CD1c-positive myeloid dendritic cell (primary cell): ENCODE data around the gene SLC39A1.
"Not testable (repeated sequence)": the region's sequence is repeated elsewhere in the genome, so short reads cannot be mapped to it uniquely, and the experiment has no call there.

Experiments
- DNase-seq: peaks from one replicate; pipeline ENCODE4 v3.0.0-alpha.2; 2016; ENCODE audit errors: extremely low spot score

SLC39A1 gene

GRCh38 chr1:153963030-153963849, at the start of gene SLC39A1:
TSS of gene SLC39A1 (minus strand) at chr1:153963537. CDS start at chr1:153962715, 822 bp downstream.
- DNase-seq: peak; percentile 96

GRCh38 chr1:154012543-154012942, 49.2 kb upstream of the SLC39A1 start:
- not testable (repeated sequence) for DNase-seq

- no peak for DNase-seq
Observed at GRCh38 chr1:154012129-154012528, 48.8 kb upstream of the SLC39A1 start.

- no peak for DNase-seq
Observed at GRCh38 chr1:154006136-154006535, 42.8 kb upstream of the SLC39A1 start.

- DNase-seq: no peak
Observed at GRCh38 chr1:154000420-154000819, 37.1 kb upstream of the SLC39A1 start.

- not testable (repeated sequence) for DNase-seq
Observed at GRCh38 chr1:153996882-153997281, 33.5 kb upstream of the SLC39A1 start.

- DNase-seq: no peak
Observed at GRCh38 chr1:153995640-153996039, 32.3 kb upstream of the SLC39A1 start.

GRCh38 chr1:153995202-153995601, 31.9 kb upstream of the SLC39A1 start:
- no peak for DNase-seq

GRCh38 chr1:153991806-153992205, 28.5 kb upstream of the SLC39A1 start:
- DNase-seq: no peak

- no peak for DNase-seq
Observed at GRCh38 chr1:153991151-153991630, 27.9 kb upstream of the SLC39A1 start.

GRCh38 chr1:153990468-153991150, 27.3 kb upstream of the SLC39A1 start, which contains the start of gene RPS27:
TSS of gene RPS27 (plus strand) at chr1:153990762. CDS start at chr1:153990797, 35 bp downstream.
- DNase-seq: peak; percentile 97

GRCh38 chr1:153987621-153988020, 24.3 kb upstream of the SLC39A1 start:
- DNase-seq: no peak

GRCh38 chr1:153985941-153986761, 22.8 kb upstream of the SLC39A1 start, which contains the start of gene RAB13:
TSS of gene RAB13 (minus strand) at chr1:153986339. CDS start at chr1:153986236, 103 bp downstream.
- DNase-seq: peak; percentile 72

- peak; percentile 51 for DNase-seq
Observed at GRCh38 chr1:153985341-153985912, 22.1 kb upstream of the SLC39A1 start.

GRCh38 chr1:153984123-153984894, 21.0 kb upstream of the SLC39A1 start:
- DNase-seq: peak; percentile 61

GRCh38 chr1:153981735-153982134, 18.4 kb upstream of the SLC39A1 start:
- DNase-seq: not testable (repeated sequence)

GRCh38 chr1:153979091-153979490, 15.8 kb upstream of the SLC39A1 start:
- not testable (repeated sequence) for DNase-seq

GRCh38 chr1:153978274-153978909, 15.1 kb upstream of the SLC39A1 start:
- no peak for DNase-seq

GRCh38 chr1:153977250-153978240, 14.2 kb upstream of the SLC39A1 start, which contains the start of gene JTB:
TSS of gene JTB (minus strand) at chr1:153977674. CDS start at chr1:153977252, 422 bp downstream.
- peak; percentile 92 for DNase-seq
